VCaP (cell line): ENCODE data around the gene DEFB112.

Experiments
- H3K27ac ChIP-seq: fragments of 450-650 bp; 2 replicates; pipeline ENCODE4 v1.5.1; 2017
- TF ChIP-seq, protein P1 (sequence below): fragments of 450-650 bp; conservative IDR thresholded peaks from 2 replicates; pipeline ENCODE4 v1.5.1; 2017; ENCODE audit warnings: mild to moderate bottlenecking, moderate library complexity

Gene DEFB112

DNA sequence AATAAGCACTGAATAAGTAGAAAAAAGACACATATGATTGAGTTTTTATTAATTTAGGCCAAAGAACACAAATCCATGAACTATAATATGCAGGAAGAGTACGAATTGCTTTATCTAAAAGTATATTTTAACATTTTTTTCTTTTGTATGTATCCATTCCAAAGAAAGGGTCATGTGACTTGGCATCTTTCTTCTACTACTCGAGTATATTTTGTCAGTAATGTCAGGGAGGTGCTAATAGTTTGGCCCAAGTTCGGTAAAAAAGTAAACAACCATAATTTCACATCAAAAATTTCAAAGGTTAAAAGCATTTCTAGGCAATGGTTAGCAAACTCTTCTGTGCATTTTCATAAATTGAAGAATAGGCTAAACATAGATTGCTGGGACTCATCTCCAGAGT is 46.6 kb downstream of the DEFB112 start:
- no peak overlapping the region for H3K27ac ChIP-seq
- TF ChIP-seq, protein P1, sequence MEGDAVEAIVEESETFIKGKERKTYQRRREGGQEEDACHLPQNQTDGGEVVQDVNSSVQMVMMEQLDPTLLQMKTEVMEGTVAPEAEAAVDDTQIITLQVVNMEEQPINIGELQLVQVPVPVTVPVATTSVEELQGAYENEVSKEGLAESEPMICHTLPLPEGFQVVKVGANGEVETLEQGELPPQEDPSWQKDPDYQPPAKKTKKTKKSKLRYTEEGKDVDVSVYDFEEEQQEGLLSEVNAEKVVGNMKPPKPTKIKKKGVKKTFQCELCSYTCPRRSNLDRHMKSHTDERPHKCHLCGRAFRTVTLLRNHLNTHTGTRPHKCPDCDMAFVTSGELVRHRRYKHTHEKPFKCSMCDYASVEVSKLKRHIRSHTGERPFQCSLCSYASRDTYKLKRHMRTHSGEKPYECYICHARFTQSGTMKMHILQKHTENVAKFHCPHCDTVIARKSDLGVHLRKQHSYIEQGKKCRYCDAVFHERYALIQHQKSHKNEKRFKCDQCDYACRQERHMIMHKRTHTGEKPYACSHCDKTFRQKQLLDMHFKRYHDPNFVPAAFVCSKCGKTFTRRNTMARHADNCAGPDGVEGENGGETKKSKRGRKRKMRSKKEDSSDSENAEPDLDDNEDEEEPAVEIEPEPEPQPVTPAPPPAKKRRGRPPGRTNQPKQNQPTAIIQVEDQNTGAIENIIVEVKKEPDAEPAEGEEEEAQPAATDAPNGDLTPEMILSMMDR: no peak

DNA sequence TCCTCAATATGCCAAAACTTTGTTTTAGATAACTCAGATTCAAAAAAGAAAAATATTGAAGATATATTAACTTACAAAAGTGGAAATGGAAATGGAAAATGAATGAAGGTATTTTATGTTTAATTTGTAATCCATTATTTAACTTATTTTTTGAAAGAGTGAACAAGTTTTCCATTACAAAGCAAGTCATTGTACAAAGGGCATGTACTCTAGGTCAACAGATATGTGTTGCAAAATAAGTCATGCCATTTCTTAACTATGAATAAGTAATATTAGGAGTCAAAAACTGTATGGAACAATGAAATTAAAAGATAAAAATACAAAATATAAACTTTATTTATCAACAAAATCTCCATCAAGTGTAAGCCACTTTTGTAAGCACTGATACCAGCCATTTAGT is 54.5 kb downstream of the DEFB112 start:
- no peak overlapping the region for H3K27ac ChIP-seq
- TF ChIP-seq, protein P1: no peak
